PC-3 (cell line): ENCODE data around the gene KLHL15. TPM values are rescaled to one million over a fixed set of nuclear protein-coding genes. Genes with fewer than 3 reads are reported as not detected.

Source experiments
- ATAC-seq: fragments of 200-7000 bp; cut with Tn5 transposase; 2 replicates; pipeline ENCODE4 v1.9.1; 2020; ENCODE audit warnings: mild to moderate bottlenecking, moderate library complexity
- BruUV-seq: library from RNA; stranded (reverse); fragments of 400-500 nt; replicated peaks from 2 replicates; lab custom pipeline; 2021; lab: Mats Ljungman, UMichigan
- CTCF ChIA-PET: fragments of 300-600 bp; sonication (Branson Sonifier 250); formaldehyde crosslinking; loops from one replicate; lab custom pipeline; 2022; ENCODE audit warnings: antibody characterized with exemption; lab: Charles Lee
- POLR2A ChIA-PET: fragments of 300-600 bp; sonication (Branson Sonifier 250); formaldehyde crosslinking; loops from one replicate; lab custom pipeline; 2022; ENCODE audit warnings: antibody characterized with exemption; ENCODE audit not compliant: unreplicated experiment; lab: Charles Lee
- DNase-seq: peaks from one replicate; pipeline ENCODE4 v3.0.0-alpha.2; 2015
- H2AFZ ChIP-seq: fragments of 300-600 bp; sonication (generic); 2 replicates; pipeline ENCODE4 v1.6.0; 2016; ENCODE audit warnings: antibody characterized with exemption, low read length
- H3F3A ChIP-seq: fragments of 300-600 bp; sonication (generic); one replicate; pipeline ENCODE4 v1.6.0; 2017; ENCODE audit warnings: antibody characterized with exemption, low read length, control low read depth, mild to moderate bottlenecking; ENCODE audit not compliant: unreplicated experiment
- H3K27ac ChIP-seq: fragments of 300-600 bp; sonication (generic); 2 replicates; pipeline ENCODE4 v1.5.1; 2016; ENCODE audit warnings: mild to moderate bottlenecking, low read length
- H3K27me3 ChIP-seq: fragments of 300-600 bp; sonication (generic); 2 replicates; pipeline ENCODE4 v1.6.1; 2016; ENCODE audit warnings: low read length, mixed read lengths
- H3K36me3 ChIP-seq: fragments of 300-600 bp; sonication (generic); 2 replicates; pipeline ENCODE4 v1.6.1; 2016; ENCODE audit warnings: low read depth, mixed run types, low read length, mixed read lengths
- H3K4me1 ChIP-seq: fragments of 300-600 bp; sonication (generic); 2 replicates; pipeline ENCODE4 v1.5.1; 2016; ENCODE audit warnings: low read length; ENCODE audit not compliant: insufficient read depth
- H3K4me2 ChIP-seq: fragments of 300-600 bp; sonication (generic); 2 replicates; pipeline ENCODE4 v1.6.0; 2016; ENCODE audit warnings: low read length
- H3K4me3 ChIP-seq: fragments of 300-600 bp; sonication (generic); 2 replicates; pipeline ENCODE4 v1.5.1; 2016; ENCODE audit warnings: mild to moderate bottlenecking, low read length, mixed read lengths
- H3K79me2 ChIP-seq: fragments of 300-600 bp; sonication (generic); 2 replicates; pipeline ENCODE4 v1.6.1; 2017; ENCODE audit warnings: low read length, mixed read lengths
- H3K9ac ChIP-seq: fragments of 300-600 bp; sonication (generic); 2 replicates; pipeline ENCODE4 v1.6.0; 2016; ENCODE audit warnings: mild to moderate bottlenecking, low read length
- H3K9me2 ChIP-seq: fragments of 300-600 bp; sonication (generic); replicated peaks from 2 replicates; pipeline ENCODE4 v1.6.1; 2016; ENCODE audit warnings: mixed run types, low read length, mixed read lengths
- H3K9me3 ChIP-seq: fragments of 300-600 bp; sonication (generic); 2 replicates; pipeline ENCODE4 v1.6.1; 2016; ENCODE audit warnings: low read length, mixed read lengths
- H4K20me1 ChIP-seq: fragments of 300-600 bp; sonication (generic); 2 replicates; pipeline ENCODE4 v1.6.1; 2016; ENCODE audit warnings: low read length, mixed read lengths
- CTCF ChIP-seq: fragments of 300-600 bp; sonication (generic); conservative IDR thresholded peaks from 2 replicates; pipeline ENCODE4 v1.5.1; 2017; ENCODE audit warnings: antibody characterized with exemption, low read depth, mild to moderate bottlenecking, low read length
- EZH2 ChIP-seq: fragments of 300-600 bp; sonication (generic); IDR thresholded peaks from one replicate; pipeline ENCODE4 v1.6.1; 2017; ENCODE audit warnings: antibody characterized with exemption, mild to moderate bottlenecking, low read length; ENCODE audit not compliant: unreplicated experiment
- EZH2phosphoT487 ChIP-seq: fragments of 300-600 bp; sonication (generic); IDR thresholded peaks from 2 replicates; pipeline ENCODE4 v1.6.1; 2018; ENCODE audit warnings: mild to moderate bottlenecking, antibody characterized with exemption, low read length, borderline replicate concordance
- intact Hi-C: fragments of 100-400 bp; cut with micrococcal nuclease; formaldehyde crosslinking; loops from 2 replicates; pipeline ENCODE4 v1.9.0; 2023
- total RNA-seq: library from RNA; depleted of rRNA; stranded (reverse); fragments of >200 nt; gene quantifications from 2 replicates; pipeline ENCODE4 v1.2.3, GENCODE V29; 2014

KLHL15 gene
- total RNA-seq, 1 experiment from 2014 or later = 8.5 TPM

GRCh38 chrX:23964191-23964590 lies 62.8 kb downstream of the KLHL15 start:
- intact Hi-C loops = no loop called here
- no peak for TF ChIP-seq EZH2
- TF ChIP-seq EZH2phosphoT487 = no peak
- no peak for TF ChIP-seq CTCF
- ChIA-PET CTCF (no interaction called here), POLR2A (no interaction called here)
- H3K9me3 ChIP-seq = no peaks in the 10 kb centered on the region
- no peaks in the 10 kb centered on the region for H3K9me2 ChIP-seq
- BruUV-seq = no TSS peak
- H3F3A ChIP-seq = no peaks in the 10 kb centered on the region
- peaks cover 5% of the 10 kb centered on the region; the same call in 1 of the 2 replicates for H3K4me1 ChIP-seq
- no peak overlapping the region for H3K4me3 ChIP-seq
- DNase-seq = no peak
- no peaks in the 10 kb centered on the region for H3K79me2 ChIP-seq
- H3K36me3 ChIP-seq = no peaks in the 10 kb centered on the region
- ATAC-seq = peak; percentile 61
- H3K27ac ChIP-seq = no peak overlapping the region
- no peak overlapping the region for H3K9ac ChIP-seq
- H4K20me1 ChIP-seq = no peaks in the 10 kb centered on the region
- no peak overlapping the region for H2AFZ ChIP-seq
- no peak overlapping the region for H3K4me2 ChIP-seq
- H3K27me3 ChIP-seq = no peaks in the 10 kb centered on the region

GRCh38 chrX:23959781-23960180 lies 67.2 kb downstream of the KLHL15 start:
- no peak overlapping the region for H3K9ac ChIP-seq
- ChIA-PET POLR2A (no interaction called here), CTCF (no interaction called here)
- H3K9me2 ChIP-seq = no peaks in the 10 kb centered on the region
- no peaks in the 10 kb centered on the region for H3K79me2 ChIP-seq
- no peak overlapping the region for H2AFZ ChIP-seq
- no peak overlapping the region for H3K4me3 ChIP-seq
- TF ChIP-seq EZH2phosphoT487 (no peak), EZH2 (no peak), CTCF (no peak)
- no peaks in the 10 kb centered on the region for H3K36me3 ChIP-seq
- ATAC-seq (no peak), DNase-seq (no peak)
- no TSS peak for BruUV-seq
- no peaks in the 10 kb centered on the region for H4K20me1 ChIP-seq
- peaks cover 5% of the 10 kb centered on the region; the same call in 1 of the 2 replicates for H3K4me1 ChIP-seq
- intact Hi-C loops = no loop called here
- H3K27ac ChIP-seq = no peak overlapping the region
- no peak overlapping the region for H3K4me2 ChIP-seq
- no peaks in the 10 kb centered on the region for H3F3A ChIP-seq
- H3K9me3 ChIP-seq = no peaks in the 10 kb centered on the region
- H3K27me3 ChIP-seq = no peaks in the 10 kb centered on the region

GRCh38 chrX:23954396-23954795 lies 72.6 kb downstream of the KLHL15 start:
- Histone ChIP-seq H3K9ac (no peak overlapping the region), H4K20me1 (no peaks in the 10 kb centered on the region), H2AFZ (no peak overlapping the region), H3K27ac (no peak overlapping the region), H3K79me2 (no peaks in the 10 kb centered on the region), H3K9me2 (no peaks in the 10 kb centered on the region), H3K4me1 (no peaks in the 10 kb centered on the region; the same call in 1 of the 2 replicates), H3K4me3 (no peak overlapping the region), H3F3A (no peaks in the 10 kb centered on the region), H3K27me3 (no peaks in the 10 kb centered on the region), H3K36me3 (no peaks in the 10 kb centered on the region), H3K9me3 (no peaks in the 10 kb centered on the region), H3K4me2 (no peak overlapping the region)
- DNase-seq = no peak
- TF ChIP-seq EZH2 (no peak), EZH2phosphoT487 (no peak), CTCF (no peak)
- BruUV-seq = no TSS peak
- POLR2A ChIA-PET = no interaction called here
- CTCF ChIA-PET = no interaction called here
- no peak for ATAC-seq
- intact Hi-C loops = no loop called here
